ENCODE measurements around the gene GABRA5. TPM values are rescaled to one million over a fixed set of nuclear protein-coding genes. Genes with fewer than 3 reads are reported as not detected.

The GABRA5 gene
- polyA plus RNA-seq, 1 experiment, result 3.6 TPM

DNA sequence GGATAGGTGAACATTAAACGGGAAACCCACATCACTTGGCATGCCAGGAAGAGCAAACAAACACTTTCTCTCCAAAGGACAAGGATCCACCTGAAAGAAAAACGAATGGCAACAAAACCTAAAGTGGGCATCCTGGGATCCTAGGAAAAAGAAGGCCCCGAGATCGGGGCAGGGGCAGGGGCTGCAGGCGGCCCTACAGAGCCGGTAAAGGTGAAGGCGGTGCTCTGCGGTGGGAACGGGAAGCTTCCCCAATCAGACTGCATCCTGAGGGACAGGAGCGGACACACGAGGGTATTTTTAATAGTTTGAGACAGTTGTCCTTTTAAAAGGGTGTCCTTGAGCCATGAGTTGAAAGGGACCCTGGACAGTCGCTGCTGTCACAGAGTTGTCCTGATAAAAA is 24.9 kb upstream of the GABRA5 start:
- POLR2A ChIA-PET, result no interaction called here
- TF ChIP-seq, protein P1, sequence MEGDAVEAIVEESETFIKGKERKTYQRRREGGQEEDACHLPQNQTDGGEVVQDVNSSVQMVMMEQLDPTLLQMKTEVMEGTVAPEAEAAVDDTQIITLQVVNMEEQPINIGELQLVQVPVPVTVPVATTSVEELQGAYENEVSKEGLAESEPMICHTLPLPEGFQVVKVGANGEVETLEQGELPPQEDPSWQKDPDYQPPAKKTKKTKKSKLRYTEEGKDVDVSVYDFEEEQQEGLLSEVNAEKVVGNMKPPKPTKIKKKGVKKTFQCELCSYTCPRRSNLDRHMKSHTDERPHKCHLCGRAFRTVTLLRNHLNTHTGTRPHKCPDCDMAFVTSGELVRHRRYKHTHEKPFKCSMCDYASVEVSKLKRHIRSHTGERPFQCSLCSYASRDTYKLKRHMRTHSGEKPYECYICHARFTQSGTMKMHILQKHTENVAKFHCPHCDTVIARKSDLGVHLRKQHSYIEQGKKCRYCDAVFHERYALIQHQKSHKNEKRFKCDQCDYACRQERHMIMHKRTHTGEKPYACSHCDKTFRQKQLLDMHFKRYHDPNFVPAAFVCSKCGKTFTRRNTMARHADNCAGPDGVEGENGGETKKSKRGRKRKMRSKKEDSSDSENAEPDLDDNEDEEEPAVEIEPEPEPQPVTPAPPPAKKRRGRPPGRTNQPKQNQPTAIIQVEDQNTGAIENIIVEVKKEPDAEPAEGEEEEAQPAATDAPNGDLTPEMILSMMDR (IDR thresholded peaks at IDR 0.05; ENCODE audit: low read depth, low read length), result no peak
- H3K9me3 ChIP-seq (ENCODE audit: control insufficient read depth, insufficient read depth, low read length), result peaks cover 18% of the 10 kb centered on the region
- H3K4me3 ChIP-seq (ENCODE audit: low read depth, low read length), result no peak overlapping the region
- DNase-seq (ENCODE audit: low read depth, low spot score), result no peak
- no peak overlapping the region for H3K27ac ChIP-seq (ENCODE audit: low read depth, low read length)
- CTCF ChIA-PET, result no interaction called here
- H3K27me3 ChIP-seq (ENCODE audit: control insufficient read depth, insufficient read depth, low read length), result no peaks in the 10 kb centered on the region

DNA sequence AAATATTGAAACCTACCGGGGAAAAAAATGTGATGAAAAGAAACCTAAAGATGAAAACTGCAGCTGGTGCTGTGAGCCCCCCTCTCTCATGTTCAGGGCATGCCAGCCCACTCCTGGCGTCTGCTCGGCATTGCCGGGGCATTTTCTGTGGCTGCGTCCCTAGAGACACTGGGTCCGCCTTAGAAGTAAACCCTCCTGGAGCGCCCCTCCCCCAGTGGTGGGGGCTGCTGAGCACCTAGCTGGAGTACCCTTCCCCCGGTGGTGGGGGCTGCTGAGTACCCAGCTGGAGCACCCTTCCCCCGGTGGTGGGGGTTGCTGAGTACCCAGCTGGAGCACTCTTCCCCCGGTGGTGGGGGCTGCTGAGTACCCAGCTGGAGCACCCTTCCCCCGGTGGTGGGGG is 24.5 kb upstream of the GABRA5 start:
- Histone ChIP-seq H3K9me3 (ENCODE audit: control insufficient read depth, insufficient read depth, low read length) (peaks cover 18% of the 10 kb centered on the region), H3K27me3 (ENCODE audit: control insufficient read depth, insufficient read depth, low read length) (no peaks in the 10 kb centered on the region), H3K4me3 (ENCODE audit: low read depth, low read length) (no peak overlapping the region), H3K27ac (ENCODE audit: low read depth, low read length) (no peak overlapping the region)
- ChIA-PET CTCF (no interaction called here), POLR2A (no interaction called here)
- TF ChIP-seq, protein P1 (IDR thresholded peaks at IDR 0.05; ENCODE audit: low read depth, low read length), result no peak
- DNase-seq (ENCODE audit: low read depth, low spot score), result no peak

DNA sequence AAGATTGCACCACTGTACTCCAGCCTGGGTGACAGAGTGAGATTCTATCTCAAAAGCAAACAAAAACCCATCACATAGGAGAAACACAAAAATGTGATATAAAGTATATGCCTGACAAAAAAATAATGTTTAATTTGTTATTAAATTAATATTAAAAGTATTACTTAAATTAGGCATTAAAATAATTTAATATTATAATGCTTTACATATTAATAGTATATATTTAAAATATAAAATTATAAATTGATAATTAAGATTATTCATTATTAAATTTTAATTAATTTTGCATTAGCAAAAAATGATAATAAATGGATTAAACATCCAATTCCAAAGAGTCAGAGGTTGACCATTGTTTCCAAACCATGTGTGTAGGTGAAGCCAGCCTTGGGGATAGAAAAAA is 22.0 kb upstream of the GABRA5 start:
- TF ChIP-seq, protein P1 (IDR thresholded peaks at IDR 0.05; ENCODE audit: low read depth, low read length), result no peak
- Histone ChIP-seq H3K27me3 (ENCODE audit: control insufficient read depth, insufficient read depth, low read length) (no peaks in the 10 kb centered on the region), H3K4me3 (ENCODE audit: low read depth, low read length) (no peak overlapping the region), H3K27ac (ENCODE audit: low read depth, low read length) (no peak overlapping the region), H3K9me3 (ENCODE audit: control insufficient read depth, insufficient read depth, low read length) (peaks cover 10% of the 10 kb centered on the region)
- ChIA-PET POLR2A (no interaction called here), CTCF (no interaction called here)
- no peak for DNase-seq (ENCODE audit: low read depth, low spot score)

DNA sequence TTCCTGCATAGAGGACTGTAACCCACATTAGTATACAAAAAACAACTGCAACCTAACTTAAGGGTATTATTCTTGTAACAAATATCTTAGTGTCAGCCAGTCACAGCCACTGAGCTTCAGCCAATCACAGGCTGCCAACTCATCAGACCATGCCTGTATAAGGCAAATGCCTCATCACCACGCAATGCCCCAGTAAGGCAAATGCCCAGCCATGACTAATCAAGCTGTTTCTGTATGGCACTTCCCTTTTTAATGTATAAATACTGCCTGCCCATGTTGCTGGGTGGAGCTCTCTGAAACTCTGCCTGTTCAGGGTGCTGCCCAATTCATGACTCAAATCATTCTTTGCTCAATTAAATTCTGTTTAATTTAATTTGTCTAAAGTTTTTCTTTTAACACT is 18.4 kb upstream of the GABRA5 start:
- Histone ChIP-seq H3K27me3 (ENCODE audit: control insufficient read depth, insufficient read depth, low read length) (no peaks in the 10 kb centered on the region), H3K27ac (ENCODE audit: low read depth, low read length) (no peak overlapping the region), H3K9me3 (ENCODE audit: control insufficient read depth, insufficient read depth, low read length) (peaks cover 3% of the 10 kb centered on the region; the same call in 1 of the 2 replicates), H3K4me3 (ENCODE audit: low read depth, low read length) (no peak overlapping the region)
- ChIA-PET POLR2A (no interaction called here), CTCF (no interaction called here)
- DNase-seq (ENCODE audit: low read depth, low spot score), result no peak
- TF ChIP-seq, protein P1 (IDR thresholded peaks at IDR 0.05; ENCODE audit: low read depth, low read length), result no peak

DNA sequence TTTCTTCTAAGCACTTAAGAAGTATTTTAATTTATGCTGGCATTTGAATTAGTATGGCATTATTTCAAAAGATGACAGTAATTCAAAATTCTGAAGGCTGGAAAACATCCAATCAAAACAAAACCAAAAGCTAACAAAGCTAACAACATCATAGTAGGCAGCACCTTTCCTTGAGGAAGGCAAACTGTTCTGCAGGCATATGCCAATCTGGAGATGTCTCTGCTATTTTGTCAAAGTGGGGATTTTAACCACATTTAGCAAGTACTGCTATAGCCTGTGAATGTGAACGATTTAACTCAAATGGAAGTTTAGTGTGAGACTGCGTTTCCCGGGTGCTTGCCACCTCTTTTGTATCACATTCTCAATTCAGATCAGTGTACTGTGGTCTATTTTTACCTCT is 16.7 kb upstream of the GABRA5 start:
- no peaks in the 10 kb centered on the region; the same call in 1 of the 2 replicates for H3K9me3 ChIP-seq (ENCODE audit: control insufficient read depth, insufficient read depth, low read length)
- no peak overlapping the region for H3K4me3 ChIP-seq (ENCODE audit: low read depth, low read length)
- CTCF ChIA-PET, result no interaction called here
- TF ChIP-seq, protein P1 (IDR thresholded peaks at IDR 0.05; ENCODE audit: low read depth, low read length), result no peak
- POLR2A ChIA-PET, result no interaction called here
- H3K27me3 ChIP-seq (ENCODE audit: control insufficient read depth, insufficient read depth, low read length), result no peaks in the 10 kb centered on the region
- no peak overlapping the region for H3K27ac ChIP-seq (ENCODE audit: low read depth, low read length)
- no peak for DNase-seq (ENCODE audit: low read depth, low spot score)
